ENCODE data around the gene MCAM.

The MCAM gene

GRCh38 chr11:119347242-119347641 is 30.3 kb upstream of the MCAM start:
- Mint-ChIP-seq H3K4me3 (no peak overlapping the region), H3K36me3 (ENCODE audit: low read depth) (no peaks in the 10 kb centered on the region), H3K4me1 (no peaks in the 10 kb centered on the region), H3K27me3 (ENCODE audit: low read depth, poor library complexity) (peaks cover 79% of the 10 kb centered on the region), H3K9me3 (peaks cover 4% of the 10 kb centered on the region), H3K27ac (no peak overlapping the region)
- TF ChIP-seq CTCF (IDR thresholded peaks at IDR 0.05): no peak
- no peak for DNase-seq

GRCh38 chr11:119346605-119347004 is 29.7 kb upstream of the MCAM start, which contains the start of gene MFRP:
Gene MFRP, minus strand, starts transcription at chr11:119346705. Its CDS starts 192 bp downstream, at chr11:119346513.
- peaks cover 84% of the 10 kb centered on the region for H3K27me3 Mint-ChIP-seq (ENCODE audit: low read depth, poor library complexity)

GRCh38 chr11:119345685-119346084 is 28.8 kb upstream of the MCAM start:
- no peak for DNase-seq
- H3K4me3 Mint-ChIP-seq: no peak overlapping the region
- TF ChIP-seq CTCF (IDR thresholded peaks at IDR 0.05): no peak
- H3K27ac Mint-ChIP-seq: no peak overlapping the region
- no peaks in the 10 kb centered on the region for H3K36me3 Mint-ChIP-seq (ENCODE audit: low read depth)
- peaks cover 86% of the 10 kb centered on the region for H3K27me3 Mint-ChIP-seq (ENCODE audit: low read depth, poor library complexity)
- no peaks in the 10 kb centered on the region for H3K9me3 Mint-ChIP-seq
- H3K4me1 Mint-ChIP-seq: peaks cover 6% of the 10 kb centered on the region

More at GRCh38 chr11:119346605-119347004, 29.7 kb upstream of the MCAM start, which contains the start of gene MFRP:
- Mint-ChIP-seq H3K36me3 (ENCODE audit: low read depth) (no peaks in the 10 kb centered on the region), H3K9me3 (peaks cover 4% of the 10 kb centered on the region), H3K27ac (no peak within 1 kb of the TSS), H3K4me1 (no peaks in the 10 kb centered on the region), H3K4me3 (no peak within 1 kb of the TSS)
- DNase-seq: no peak
- TF ChIP-seq CTCF (IDR thresholded peaks at IDR 0.05): no peak

- Mint-ChIP-seq H3K36me3 (ENCODE audit: low read depth) (no peaks in the 10 kb centered on the region), H3K9me3 (no peaks in the 10 kb centered on the region), H3K4me3 (no peak overlapping the region), H3K27me3 (ENCODE audit: low read depth, poor library complexity) (peaks cover 84% of the 10 kb centered on the region), H3K27ac (no peak overlapping the region), H3K4me1 (peaks cover 6% of the 10 kb centered on the region)
- no peak for DNase-seq
- TF ChIP-seq CTCF (IDR thresholded peaks at IDR 0.05): no peak
These were observed 27.5 kb upstream of the MCAM start for GRCh38 chr11:119344291-119345010.

GRCh38 chr11:119343726-119344125 is 26.8 kb upstream of the MCAM start:
- Mint-ChIP-seq H3K27me3 (ENCODE audit: low read depth, poor library complexity) (peaks cover 88% of the 10 kb centered on the region), H3K4me3 (no peak overlapping the region), H3K36me3 (ENCODE audit: low read depth) (no peaks in the 10 kb centered on the region), H3K4me1 (peaks cover 14% of the 10 kb centered on the region), H3K27ac (no peak overlapping the region), H3K9me3 (no peaks in the 10 kb centered on the region)
- TF ChIP-seq CTCF (IDR thresholded peaks at IDR 0.05): no peak
- no peak for DNase-seq

All from nephron progenitor cell (in vitro differentiated cells).